ENCODE results near the gene ADSL. TPM values are rescaled to one million over a fixed set of nuclear protein-coding genes. Genes with fewer than 3 reads are reported as not detected.

The ADSL gene
- total RNA-seq, 1 experiment from 2014 or later, result 126 TPM

DNA sequence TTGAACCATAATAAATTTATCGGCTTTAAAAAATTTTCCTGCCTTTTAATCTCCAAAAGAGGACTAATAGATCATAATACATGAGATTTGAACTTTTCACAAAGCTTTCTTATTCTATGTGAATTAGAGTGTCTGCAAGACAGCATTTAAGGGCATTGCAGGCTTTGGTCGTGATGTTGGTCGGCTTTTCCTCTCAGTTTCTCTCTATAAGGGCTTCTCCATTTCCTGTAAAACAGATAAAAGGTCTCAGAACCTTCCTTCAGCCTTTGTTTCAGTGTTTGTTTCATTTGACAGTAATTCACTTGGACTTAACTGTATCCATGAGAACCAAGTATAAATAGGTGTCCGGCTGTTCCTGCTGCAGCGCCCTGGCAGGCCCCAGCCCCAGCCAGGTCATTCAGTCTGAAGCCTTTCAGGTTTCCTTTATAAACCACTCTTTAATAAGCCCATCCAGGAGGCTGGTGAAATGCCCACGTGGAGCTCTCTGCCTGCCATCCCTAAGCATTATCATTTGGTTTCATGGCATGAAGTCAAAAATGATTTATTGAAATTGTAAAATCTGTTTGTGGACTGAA is 37.2 kb upstream of the ADSL start:
- Histone ChIP-seq H3K79me2 (ENCODE audit: insufficient read depth, low read length) (no peaks in the 10 kb centered on the region), H3K9me3 (ENCODE audit: control insufficient read depth in 1 of 2, insufficient read depth in 1 of 2, low read depth in 1 of 2, low read length in 2 of 2) (no peaks in the 10 kb centered on the region), H3K9me2 (ENCODE audit: insufficient read depth) (no peaks in the 10 kb centered on the region), H3K4me3 (replicated peaks in 1 of 2; ENCODE audit: low read depth in 1 of 2, low read length in 2 of 2) (no peak overlapping the region), H3K4me1 (ENCODE audit: control insufficient read depth in 1 of 2, insufficient read depth in 2 of 2, low read length in 2 of 2) (no peaks in the 10 kb centered on the region), H3K27me3 (ENCODE audit: insufficient read depth, low read length) (no peaks in the 10 kb centered on the region), H3K9ac (ENCODE audit: low read length) (no peak overlapping the region), H3K36me3 (ENCODE audit: control insufficient read depth in 1 of 2, insufficient read depth in 2 of 2, low read length in 2 of 2) (peaks cover 18 to 28% of the 10 kb centered on the region in 2 experiments), H3K27ac (ENCODE audit: low read depth, low read length) (no peak overlapping the region), H4K20me1 (ENCODE audit: insufficient read depth) (no peaks in the 10 kb centered on the region), H3K4me2 (ENCODE audit: low read length) (no peak overlapping the region), H2AFZ (ENCODE audit: low read depth, low read length, poor library complexity, severe bottlenecking) (no peak overlapping the region)
- DNase-seq (ENCODE audit: low read depth, low spot score), result no peak
- ChIA-PET CTCF (no interaction called here), POLR2A (no interaction called here), RAD21 (ENCODE audit: low non-redundant PET in 1 of 2, low total read pairs in 2 of 2, uncharacterized antibody in 2 of 2, unreplicated experiment in 2 of 2) (no interaction called here)
- no TSS peak for BruUV-seq (replicated peaks)
- ATAC-seq, result no peak
- TF ChIP-seq ZNF274 (IDR thresholded peaks at IDR 0.05; ENCODE audit: low read depth, low read length) (no peak), RAD21 (IDR thresholded peaks at IDR 0.05; ENCODE audit: low read depth) (no peak), EZH2phosphoT487 (IDR thresholded peaks at IDR 0.05; ENCODE audit: borderline replicate concordance) (no peak), FOSL1 (IDR thresholded peaks at IDR 0.05; ENCODE audit: low read depth) (no peak), CEBPB (IDR thresholded peaks at IDR 0.05; ENCODE audit: low read depth) (no peak), SRF (IDR thresholded peaks at IDR 0.05; ENCODE audit: low read depth) (no peak), SIN3A (IDR thresholded peaks at IDR 0.05; ENCODE audit: low read depth) (no peak), EZH2 (IDR thresholded peaks at IDR 0.05) (no peak)
- intact Hi-C loops (cut with micrococcal nuclease), result no loop called here

DNA sequence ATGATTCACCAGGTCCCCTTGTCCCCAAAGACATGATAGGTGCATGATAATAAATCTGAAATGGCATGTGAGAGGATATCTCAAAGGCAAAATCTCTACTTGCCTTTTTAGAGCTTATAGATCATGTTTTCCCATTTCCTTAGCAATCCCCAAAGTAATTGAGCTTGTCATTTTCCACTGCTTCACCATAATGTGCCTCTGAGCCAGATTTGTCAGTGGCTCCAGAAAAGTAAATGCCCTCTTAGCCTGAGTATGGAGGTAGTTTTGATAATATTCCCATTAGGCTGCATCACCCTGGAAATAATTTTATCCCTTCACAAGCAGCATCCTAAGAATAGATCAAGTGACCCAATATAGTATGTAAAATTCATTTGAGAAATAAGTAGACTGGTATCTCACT is 36.7 kb upstream of the ADSL start:
- POLR2A ChIA-PET, result no interaction called here

More for the DNA sequence above, 36.7 kb upstream of the ADSL start:
- Histone ChIP-seq H4K20me1 (ENCODE audit: insufficient read depth) (no peaks in the 10 kb centered on the region), H3K9me3 (ENCODE audit: control insufficient read depth in 1 of 2, insufficient read depth in 1 of 2, low read depth in 1 of 2, low read length in 2 of 2) (no peaks in the 10 kb centered on the region), H3K4me1 (ENCODE audit: control insufficient read depth in 1 of 2, insufficient read depth in 2 of 2, low read length in 2 of 2) (no peaks in the 10 kb centered on the region), H3K36me3 (ENCODE audit: control insufficient read depth in 1 of 2, insufficient read depth in 2 of 2, low read length in 2 of 2) (peaks cover 18 to 28% of the 10 kb centered on the region in 2 experiments), H3K79me2 (ENCODE audit: insufficient read depth, low read length) (no peaks in the 10 kb centered on the region), H3K9me2 (ENCODE audit: insufficient read depth) (no peaks in the 10 kb centered on the region), H3K4me2 (ENCODE audit: low read length) (no peak overlapping the region), H3K27ac (ENCODE audit: low read depth, low read length) (no peak overlapping the region), H2AFZ (ENCODE audit: low read depth, low read length, poor library complexity, severe bottlenecking) (no peak overlapping the region), H3K27me3 (ENCODE audit: insufficient read depth, low read length) (no peaks in the 10 kb centered on the region), H3K9ac (ENCODE audit: low read length) (no peak overlapping the region), H3K4me3 (replicated peaks in 1 of 2; ENCODE audit: low read depth in 1 of 2, low read length in 2 of 2) (no peak overlapping the region)
- TF ChIP-seq SRF (IDR thresholded peaks at IDR 0.05; ENCODE audit: low read depth) (no peak), EZH2 (IDR thresholded peaks at IDR 0.05) (no peak), EGR1 (IDR thresholded peaks at IDR 0.05; ENCODE audit: low read depth) (no peak), JUND (IDR thresholded peaks at IDR 0.05) (no peak), POLR2AphosphoS5 (IDR thresholded peaks at IDR 0.05; ENCODE audit: low read depth, low read length) (no peak), SIN3A (IDR thresholded peaks at IDR 0.05; ENCODE audit: low read depth) (no peak), ZFX (IDR thresholded peaks at IDR 0.05) (no peak)
- TF ChIP-seq, protein P1, sequence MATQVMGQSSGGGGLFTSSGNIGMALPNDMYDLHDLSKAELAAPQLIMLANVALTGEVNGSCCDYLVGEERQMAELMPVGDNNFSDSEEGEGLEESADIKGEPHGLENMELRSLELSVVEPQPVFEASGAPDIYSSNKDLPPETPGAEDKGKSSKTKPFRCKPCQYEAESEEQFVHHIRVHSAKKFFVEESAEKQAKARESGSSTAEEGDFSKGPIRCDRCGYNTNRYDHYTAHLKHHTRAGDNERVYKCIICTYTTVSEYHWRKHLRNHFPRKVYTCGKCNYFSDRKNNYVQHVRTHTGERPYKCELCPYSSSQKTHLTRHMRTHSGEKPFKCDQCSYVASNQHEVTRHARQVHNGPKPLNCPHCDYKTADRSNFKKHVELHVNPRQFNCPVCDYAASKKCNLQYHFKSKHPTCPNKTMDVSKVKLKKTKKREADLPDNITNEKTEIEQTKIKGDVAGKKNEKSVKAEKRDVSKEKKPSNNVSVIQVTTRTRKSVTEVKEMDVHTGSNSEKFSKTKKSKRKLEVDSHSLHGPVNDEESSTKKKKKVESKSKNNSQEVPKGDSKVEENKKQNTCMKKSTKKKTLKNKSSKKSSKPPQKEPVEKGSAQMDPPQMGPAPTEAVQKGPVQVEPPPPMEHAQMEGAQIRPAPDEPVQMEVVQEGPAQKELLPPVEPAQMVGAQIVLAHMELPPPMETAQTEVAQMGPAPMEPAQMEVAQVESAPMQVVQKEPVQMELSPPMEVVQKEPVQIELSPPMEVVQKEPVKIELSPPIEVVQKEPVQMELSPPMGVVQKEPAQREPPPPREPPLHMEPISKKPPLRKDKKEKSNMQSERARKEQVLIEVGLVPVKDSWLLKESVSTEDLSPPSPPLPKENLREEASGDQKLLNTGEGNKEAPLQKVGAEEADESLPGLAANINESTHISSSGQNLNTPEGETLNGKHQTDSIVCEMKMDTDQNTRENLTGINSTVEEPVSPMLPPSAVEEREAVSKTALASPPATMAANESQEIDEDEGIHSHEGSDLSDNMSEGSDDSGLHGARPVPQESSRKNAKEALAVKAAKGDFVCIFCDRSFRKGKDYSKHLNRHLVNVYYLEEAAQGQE (IDR thresholded peaks at IDR 0.05; ENCODE audit: low read depth), result no peak
- DNase-seq (ENCODE audit: low read depth, low spot score) (no peak), ATAC-seq (no peak)
- CTCF ChIA-PET, result no interaction called here
- intact Hi-C loops (cut with micrococcal nuclease), result no loop called here
- RAD21 ChIA-PET (ENCODE audit: low non-redundant PET in 1 of 2, low total read pairs in 2 of 2, uncharacterized antibody in 2 of 2, unreplicated experiment in 2 of 2), result no interaction called here
- no TSS peak for BruUV-seq (replicated peaks)

Data from HCT116 (cell line).